D341Med (cell line): Measurements from ENCODE around the gene DCTN1.
A peak's percentile ranks its signal among the peaks of the same experiment; 100 is the strongest.
"Not testable (repeated sequence)": the region's sequence is repeated elsewhere in the genome, so short reads cannot be mapped to it uniquely, and the experiment has no call there.

Experiments
- DNase-seq: peaks from one replicate; pipeline ENCODE4 v3.0.0; 2012; ENCODE audit warnings: low spot score

The DCTN1 gene

DNA sequence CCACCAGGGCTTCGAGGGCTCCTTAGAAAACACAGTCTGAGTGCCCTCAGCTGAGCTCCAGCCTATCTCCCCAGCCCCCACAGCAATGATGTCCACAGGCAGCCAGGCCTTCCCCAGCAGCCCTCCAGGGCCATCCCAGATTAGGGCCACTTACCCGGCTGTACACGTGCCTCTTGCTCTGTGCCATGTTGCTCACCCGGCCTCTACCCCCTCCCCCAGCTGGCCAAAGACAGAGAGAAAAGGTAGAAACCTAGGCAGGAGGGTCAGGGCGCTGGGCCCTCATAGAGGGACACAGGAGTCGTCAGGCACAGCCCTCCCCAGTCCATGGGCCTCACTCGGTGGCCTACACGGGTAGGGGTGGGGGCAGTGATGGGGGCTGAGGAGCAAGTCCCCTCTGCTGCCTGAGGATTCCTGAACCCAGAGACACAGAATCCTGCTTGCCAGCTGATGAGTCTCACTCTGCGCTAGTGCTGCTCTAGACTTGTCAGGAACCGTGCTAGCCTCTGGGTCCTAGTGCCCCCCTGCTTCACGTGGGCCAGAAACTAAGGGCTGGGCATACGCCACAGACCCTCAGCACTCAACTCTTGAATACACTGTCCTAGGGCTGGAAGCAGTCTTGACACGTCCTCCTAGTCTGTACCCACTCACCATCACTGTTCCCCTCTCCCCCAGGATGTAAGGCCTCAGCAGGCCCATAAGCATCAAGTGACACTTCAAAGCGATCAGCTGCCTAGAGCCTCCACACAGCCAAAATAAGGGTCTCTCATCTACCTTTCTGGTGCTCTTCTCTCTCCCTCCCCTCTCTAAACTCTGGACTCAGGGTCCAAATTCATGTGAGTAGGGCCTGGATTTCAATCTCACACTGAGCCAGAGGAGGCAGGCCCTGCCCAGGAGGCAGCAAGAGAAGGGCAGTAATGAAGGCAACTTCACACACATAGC is at the start of gene DCTN1:
TSS of gene DCTN1 (minus strand) at position 461 of the 939 bp plus-strand sequence. CDS start at position 187, 274 bp downstream.
- DNase-seq: peak; percentile 73

DNA sequence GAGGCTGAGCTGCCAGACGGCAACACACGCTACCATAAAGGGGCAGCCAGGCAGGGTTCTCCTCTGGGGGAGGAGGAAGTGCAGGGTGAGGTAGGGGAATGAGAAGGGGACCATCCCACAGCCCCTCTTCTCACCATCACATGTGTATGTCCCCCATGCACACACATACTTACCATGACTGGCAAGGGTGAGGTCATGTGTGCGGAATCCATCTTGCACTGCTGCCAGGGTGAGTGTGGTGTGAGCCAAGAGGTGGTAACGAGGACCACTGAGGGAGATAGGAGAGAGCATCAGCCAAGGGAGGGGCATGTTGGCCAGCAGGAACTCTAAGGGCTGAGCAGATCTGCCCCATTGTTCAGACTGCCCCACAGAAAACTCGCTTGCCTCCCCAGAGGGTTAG is 48.6 kb upstream of the DCTN1 start:
- no peak for DNase-seq

DNA sequence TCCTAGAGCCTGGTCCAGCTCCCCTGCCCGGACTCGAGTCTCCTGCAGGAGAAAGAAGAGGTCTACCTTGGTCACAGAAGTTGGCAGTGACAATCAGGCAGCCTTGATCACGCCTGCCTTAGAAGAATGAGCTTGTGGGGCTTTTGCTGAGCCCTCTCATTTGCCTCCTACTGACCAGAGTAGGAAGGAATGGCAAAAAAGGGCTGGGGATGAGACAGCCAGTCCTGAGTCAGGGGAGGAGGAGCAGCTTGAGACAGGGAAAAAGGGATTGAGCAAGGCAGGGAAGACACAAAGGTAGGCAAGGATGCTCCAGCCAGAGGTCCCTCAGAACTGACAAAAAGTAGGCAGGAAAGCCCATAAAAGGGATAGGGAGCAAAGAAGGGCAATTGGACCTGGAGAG is 47.4 kb upstream of the DCTN1 start:
- DNase-seq: no peak

DNA sequence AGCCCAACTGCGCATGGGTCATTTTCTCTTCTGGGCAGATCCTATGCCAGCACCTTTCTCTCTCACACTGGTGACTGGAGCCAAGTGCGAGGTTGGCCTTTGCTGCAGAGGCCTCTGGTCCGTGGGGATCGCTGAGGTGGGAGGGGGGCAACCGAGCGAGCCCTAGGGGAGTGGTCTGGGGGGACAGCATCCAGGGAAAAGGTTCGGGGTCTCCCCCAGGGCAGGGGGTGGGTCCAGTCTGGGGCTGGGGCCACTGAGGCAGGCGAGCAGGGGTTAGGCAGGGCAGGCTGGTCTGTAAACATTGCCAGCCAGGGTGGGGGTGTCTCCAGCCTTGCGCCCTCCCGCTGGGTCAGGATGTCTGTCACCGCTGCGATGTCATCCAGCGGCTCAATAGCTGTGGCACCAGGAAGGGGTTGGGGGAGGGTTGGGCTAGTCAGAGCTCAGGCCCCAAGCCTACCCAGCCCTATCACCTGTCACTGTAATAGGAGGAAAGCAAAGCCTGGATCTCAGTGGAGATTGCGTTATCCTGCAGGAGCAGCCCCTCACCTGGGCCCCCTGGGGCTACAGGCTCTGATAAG is 46.2 kb upstream of the DCTN1 start:
- DNase-seq: peak; percentile 10

DNA sequence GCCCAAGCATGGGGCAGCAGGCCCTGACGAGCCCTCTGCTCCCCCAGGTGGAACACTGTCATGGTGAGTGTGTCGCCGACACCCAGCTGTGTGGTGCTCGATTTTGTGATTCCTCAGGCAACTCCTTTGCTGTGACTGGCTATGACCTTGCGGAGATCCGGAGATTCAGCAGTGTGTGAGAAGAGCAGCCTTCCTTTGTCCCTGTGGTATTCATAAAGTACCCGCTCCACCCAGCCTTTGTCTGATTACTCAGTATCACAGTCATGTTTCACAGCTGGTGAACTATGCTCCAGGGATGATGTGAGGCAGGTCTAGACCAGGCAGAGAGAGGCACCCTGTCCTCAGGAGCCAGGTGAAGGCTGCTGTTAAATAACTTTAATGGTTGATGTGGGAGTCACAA is 45.4 kb upstream of the DCTN1 start:
- DNase-seq: no peak

DNA sequence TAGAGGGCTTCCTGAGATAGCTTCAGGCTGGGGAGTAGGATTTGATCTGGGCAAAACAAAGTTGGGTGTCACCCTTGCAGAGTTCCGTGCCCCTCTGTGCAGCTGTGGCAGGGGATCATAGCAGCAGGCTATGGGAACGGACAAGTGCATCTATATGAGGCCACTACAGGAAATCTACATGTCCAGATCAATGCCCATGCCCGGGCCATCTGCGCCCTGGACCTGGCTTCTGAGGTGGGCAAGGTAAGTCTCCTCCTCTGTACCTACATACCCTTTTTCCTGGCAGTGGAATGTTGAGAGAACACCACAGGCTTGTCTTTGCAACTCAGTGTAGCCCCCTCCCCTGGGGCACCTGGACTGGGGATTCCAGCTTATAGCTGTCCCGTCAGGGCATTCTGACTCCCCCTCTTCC is 44.9 kb upstream of the DCTN1 start:
- no peak for DNase-seq

DNA sequence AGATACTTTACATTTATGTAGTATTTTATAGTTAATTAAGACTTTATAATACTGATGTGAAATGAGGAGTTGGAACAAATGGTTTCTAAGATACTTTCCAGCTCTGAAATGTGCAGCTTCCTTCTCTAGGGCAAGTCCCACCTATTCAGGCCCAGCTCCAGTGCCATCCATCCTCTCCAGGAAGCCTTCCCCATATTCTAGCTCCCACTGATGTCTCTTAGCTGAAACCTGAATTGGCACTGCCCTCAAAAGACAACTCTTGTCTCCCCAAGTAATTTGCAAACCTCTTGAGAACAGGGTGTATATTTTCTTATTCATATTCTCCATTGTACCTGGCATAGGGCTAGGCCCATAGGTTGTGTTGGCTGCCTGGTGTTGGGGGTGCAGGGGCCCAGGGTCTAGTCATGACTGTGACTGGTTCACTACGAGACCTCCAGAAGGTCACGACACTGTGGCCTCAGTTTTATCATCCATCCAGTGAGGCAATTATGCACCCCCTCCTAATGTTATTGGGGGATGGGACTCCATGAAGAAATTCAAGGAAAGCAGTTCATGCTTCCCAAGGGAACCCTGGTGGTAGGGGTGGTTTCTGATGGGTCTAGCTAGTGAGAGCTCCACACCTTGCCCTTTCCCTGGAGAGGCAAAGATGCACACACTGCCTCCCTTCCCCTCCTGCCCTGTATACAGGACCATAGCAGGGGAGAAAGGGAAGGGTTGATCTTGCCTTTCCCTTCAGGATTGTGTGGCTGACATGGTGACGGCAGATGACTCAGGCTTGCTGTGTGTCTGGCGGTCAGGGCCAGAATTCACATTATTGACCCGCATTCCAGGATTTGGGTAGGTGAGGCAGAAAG is 44.3 kb upstream of the DCTN1 start:
- no peak for DNase-seq

DNA sequence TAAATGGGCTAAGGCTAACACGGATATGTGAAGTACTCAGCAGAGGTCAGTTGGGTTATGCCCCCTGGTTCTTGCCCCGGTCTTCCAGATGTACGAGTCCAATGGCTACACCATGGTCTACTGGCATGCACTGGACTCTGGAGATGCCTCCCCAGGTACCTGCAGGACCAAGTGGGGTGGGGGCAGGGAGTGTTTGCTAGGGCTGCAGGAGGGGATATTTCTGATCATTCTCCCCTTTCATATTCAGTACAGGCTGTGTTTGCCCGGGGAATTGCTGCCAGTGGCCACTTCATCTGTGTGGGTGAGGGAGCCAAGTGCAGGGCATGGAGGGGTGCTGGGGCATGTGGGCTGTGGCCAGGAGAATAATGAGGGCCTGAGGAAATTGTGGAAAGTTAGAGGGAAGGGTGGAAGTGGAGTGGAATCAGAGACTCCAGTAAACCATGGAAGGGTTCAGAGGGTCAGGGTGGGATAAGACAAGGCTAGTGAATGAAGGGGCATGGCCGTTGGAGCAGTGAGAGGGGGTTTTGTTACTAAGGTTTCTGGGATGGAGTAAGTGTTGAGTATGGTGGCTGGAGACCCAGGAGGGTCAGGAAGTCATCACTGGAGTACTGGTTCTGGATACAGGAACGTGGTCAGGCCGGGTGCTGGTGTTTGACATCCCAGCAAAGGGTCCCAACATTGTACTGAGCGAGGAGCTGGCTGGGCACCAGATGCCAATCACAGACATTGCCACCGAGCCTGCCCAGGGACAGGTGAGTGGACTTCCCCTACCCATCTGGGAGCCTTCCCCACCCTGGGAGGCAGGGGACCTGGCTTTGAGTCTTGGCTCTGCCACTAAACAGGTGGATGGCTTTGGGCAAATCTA is 43.4 kb upstream of the DCTN1 start:
- DNase-seq: no peak

DNA sequence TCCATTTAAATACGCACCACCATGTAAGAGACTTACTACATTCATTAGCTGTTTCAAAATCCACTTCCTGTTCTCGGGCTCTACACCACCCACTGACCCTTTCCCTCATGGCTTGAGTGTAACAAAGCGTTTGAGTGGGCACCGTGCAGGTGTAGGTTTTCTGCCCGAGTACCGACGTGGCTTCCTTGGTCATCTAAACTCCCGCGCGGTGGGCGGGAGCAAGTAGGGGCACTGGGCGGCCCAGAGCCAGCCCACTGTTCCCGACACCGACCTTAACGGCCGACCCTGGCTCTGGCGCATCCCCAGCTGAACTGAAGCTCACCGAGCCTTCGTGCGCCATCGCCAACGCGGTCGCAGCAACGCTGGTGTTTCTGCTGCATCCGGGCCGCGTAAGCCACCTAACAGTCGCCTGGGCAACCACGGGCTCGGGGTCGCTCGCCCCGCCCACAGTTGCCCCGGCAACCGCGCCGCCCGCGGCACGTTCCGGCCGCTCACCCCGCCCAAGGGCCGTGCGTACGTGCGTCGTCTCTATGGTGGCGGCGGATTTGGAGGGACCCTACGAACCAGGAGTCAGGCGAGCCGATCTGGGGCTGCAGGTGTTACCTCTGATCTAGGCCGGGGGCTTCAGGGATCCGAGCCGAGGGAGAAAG is 41.2 kb upstream of the DCTN1 start, which contains the start of the genes C2orf81 and WDR54:
TSS of gene C2orf81 (minus strand) at position 399 of the 650 bp plus-strand sequence. CDS start at position 340, 59 bp downstream.
TSS of gene WDR54 (plus strand) at position 510 of the 650 bp plus-strand sequence. CDS start 424 bp downstream, outside the sequence.
- peak; percentile 98 for DNase-seq

DNA sequence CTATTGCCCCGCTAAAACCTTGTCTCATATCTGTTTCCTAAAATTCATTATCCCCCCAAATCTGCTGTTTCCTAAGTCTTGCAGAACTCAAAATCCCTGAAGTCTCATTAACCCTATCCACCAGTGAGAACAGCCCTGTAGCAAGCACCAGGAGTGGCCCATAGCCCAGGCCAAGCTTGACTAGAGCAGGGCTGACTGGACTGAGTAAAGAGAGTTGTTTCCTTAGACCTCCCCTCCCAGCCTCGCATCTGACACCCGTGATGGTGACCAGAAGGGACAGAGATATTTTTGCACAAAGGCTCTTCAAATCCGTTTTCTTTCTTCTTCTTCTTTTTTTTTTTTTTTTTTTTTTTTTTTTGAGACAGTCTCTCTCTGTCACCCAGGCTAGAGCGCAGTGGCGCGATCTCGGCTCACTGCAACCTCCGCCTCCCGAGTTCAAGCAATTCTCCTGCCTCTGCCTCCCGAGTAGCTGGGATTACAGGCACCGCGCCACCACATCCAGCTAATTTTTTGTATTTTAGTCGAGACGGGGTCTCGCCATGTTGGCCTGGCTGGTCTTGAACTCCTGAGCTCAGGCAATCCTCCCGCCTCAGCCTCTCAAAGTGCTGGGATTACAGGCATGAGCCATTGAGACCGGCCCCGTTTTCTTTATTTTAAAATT is 40.5 kb upstream of the DCTN1 start:
- not testable (repeated sequence) for DNase-seq

DNA sequence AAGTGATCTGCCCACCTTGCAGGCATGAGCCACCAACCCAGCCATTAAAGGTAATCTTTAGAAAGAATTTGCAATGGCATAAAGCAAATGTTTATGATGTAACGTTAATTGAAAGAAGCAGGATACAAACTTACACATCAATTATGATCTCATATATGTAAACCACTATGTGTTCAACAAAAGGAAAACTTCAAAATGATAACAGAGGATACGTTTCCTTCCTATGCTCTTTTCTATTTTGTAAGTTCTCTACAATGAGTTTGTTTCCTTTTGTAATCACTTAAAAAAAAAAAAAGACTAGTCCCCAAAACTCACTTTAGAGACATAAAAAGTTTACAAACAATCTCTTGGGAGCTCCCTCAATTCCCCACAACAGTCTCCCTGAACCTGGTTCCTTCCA is 39.9 kb upstream of the DCTN1 start:
- no peak for DNase-seq

DNA sequence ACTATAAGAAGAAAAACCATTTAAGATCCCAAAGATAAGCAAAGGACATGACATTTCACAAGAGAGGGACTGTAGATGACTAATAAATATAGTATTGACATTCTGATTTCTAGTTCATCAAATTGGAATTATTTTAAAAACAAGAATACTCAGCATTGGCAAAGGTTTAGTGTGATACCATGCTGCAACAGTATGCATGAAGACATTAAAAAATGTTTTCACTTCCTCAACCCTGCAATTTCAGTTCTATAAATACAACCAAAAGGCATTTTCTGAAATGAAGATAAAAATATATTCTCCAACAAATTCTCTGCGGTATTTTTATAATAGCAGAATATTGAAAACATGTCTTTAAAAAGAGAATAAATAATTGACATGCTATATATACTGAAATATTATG is 39.2 kb upstream of the DCTN1 start:
- no peak for DNase-seq

DNA sequence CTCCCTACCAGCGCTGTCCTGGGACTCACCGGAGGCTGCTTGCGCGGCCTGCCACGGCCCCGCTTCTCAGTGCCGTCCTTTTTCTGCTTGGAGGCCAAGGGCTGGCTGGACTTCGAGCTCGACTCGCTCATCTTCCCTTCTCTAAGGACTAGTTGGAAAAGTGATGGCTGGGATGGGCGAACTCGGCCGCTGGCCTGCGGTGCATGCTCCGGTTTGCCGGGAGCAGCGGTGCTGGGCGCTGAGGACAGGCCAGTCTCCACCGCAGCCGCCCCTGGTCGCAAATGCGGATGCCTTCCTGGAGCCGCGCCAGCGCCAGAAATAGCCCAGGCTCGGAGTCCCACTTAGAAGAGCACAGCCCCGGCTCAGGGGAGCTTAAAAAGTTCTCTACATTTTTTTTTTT is 38.2 kb upstream of the DCTN1 start:
- no peak for DNase-seq

DNA sequence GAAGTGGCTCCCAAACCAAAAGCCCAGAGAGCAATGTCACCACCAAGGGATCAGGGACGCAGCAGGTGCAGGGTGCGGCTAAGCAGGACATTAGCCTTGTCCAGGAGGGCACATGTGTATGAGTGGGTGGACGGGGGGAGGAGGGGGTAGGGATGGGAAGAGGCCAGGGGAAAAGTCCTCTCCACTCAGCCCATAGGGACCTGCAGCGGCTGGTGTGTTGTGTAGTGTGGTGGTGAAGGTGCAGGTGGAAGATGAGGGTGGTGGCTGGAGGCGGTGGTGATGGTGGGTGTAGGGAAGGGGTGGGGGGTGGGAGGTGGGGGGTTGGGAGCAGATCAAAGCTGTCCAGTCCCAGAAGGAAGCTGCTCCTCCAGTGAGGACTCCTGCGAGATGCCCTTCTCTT is 37.7 kb upstream of the DCTN1 start:
- DNase-seq: no peak

DNA sequence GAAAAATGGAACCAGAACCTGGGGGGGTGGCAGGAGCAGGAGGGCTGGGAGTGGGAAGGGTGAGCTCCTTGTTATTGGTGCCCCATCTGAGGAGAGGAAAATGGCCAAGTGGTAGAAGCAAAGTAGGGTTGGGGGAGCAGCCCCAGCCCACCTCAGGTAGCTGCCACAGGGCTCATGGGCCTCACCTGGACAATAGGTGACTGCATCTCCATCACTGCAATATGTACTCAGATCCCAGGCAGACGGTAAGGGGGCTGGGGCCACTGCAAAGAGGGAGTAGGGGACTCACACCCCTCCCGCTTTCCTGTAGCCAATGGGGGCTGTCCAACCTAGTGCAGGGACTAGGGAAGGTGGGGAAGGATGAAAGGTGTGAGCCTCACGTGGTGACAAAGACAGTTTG is 37.1 kb upstream of the DCTN1 start:
- DNase-seq: no peak

DNA sequence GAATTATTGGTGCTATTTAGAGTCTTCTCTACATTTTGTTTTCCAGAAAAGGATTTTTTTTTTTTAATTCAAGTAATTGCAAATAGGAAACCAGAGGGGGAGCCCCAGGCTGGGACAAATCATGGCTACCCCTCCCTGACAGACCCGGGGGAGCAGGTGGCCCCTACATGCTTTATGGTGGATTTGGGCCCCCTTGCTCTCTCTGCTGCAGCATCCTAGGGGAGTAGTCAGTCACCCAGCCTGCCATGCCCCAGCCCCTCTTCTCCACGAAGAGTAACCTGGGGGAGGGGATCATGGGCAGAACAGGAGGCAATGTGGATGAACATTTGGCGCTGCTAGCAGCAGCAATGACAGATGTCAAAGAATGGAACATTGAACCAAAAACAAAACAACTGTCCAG is 36.7 kb upstream of the DCTN1 start:
- peak; percentile 13 for DNase-seq

DNA sequence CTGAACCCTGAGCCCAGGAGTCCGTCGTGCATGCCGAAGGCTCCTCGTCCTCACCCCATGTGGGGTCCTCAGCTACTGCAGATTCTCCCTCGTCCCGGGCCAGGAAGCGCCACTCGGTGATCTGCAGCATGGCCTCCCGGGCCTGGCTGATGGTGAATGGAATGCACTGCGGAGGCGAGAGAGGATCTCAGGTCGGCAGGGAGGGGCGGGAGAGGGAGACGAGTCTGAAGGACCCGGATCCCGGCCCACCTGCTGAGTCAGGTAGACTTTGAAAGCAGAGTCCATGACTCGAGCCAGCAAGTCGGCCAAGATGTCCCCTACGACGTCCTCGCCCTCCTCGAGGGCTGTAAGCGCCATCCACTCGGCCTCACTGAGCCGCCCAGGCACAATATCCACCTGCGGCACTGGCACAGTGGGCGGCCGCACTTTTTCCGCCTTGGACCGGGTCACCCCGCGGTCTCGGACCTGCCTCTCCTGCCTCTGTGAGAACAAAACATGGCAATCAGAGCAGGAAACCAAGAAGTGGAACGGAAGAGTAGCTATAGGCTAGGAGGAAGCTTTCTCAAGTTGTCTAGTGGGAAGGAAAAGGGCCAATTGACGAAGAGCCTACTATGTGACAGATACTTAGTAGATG is 35.8 kb upstream of the DCTN1 start:
- DNase-seq: peak; percentile 14

DNA sequence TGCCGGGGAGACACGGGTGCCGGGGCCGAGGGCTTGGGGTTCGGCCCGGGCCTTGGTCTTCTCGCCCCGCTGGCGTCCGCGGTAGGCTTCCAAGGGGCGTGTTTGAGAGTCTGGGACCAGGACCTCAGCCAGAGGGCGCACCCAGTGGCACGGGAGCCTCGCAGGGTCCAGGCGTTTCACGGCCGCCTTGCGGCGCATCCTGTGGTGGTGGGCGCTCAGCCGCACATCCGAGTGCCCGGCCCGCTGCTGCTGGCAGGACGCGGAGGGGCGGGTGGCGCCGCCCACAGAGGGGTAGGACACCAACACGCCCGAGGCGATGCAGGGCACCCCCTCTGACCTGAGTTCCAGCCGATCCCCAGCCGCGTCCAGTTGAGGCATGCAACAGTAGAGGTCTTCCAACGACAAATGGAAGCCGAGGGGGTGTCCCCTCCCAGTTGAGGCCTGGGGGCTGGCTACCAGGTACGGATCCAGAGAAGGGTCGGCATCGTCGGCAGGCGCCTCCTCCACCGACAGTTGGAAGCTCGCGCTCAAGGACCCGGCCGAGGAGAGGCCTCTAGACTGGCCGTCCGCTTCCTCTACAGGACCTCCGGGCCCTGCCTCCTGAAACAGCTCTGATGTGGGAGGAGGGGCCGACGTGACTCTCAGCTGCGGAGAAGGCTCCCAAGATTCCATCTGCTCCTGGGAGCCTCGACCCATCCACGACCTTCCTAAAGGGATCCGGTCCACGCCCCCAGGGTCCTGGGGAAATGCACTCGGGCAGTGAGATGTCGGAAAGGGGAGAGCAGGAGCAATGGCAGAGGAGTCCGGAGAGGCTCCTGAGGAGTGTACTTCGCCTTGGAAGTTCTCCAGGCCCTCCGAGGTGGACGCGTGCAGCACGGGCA is 35.0 kb upstream of the DCTN1 start:
- no peak for DNase-seq

DNA sequence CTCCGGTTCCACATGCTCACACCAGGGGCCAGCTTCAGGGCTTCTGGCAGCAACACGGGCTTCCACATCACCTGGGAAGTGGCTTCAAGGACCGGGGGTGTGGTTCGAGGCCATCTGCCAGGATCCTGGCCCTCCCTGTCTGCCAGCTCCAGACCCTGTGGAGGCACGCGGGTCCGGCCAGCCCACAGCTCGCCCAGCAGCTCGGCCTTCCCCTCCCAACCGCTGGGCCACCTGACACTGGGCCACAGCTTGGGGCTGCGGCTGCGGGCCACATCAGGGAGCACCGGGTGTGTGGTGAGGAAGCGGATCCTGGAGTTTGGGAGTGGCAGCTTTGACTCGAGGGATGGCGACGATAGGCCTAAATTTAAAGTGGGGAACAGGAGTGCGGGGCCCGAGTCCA is 34.3 kb upstream of the DCTN1 start:
- no peak for DNase-seq
